H1 (cell line): ENCODE measurements around the gene GPR156. TPM values are rescaled to one million over a fixed set of nuclear protein-coding genes. Genes with fewer than 3 reads are reported as not detected.

Experiments
- CTCF ChIA-PET: fragments of 300-600 bp; sonication (Branson Sonifier 250); formaldehyde crosslinking; loops from one replicate; lab custom pipeline; 2021; ENCODE audit not compliant: partially characterized antibody; lab: Charles Lee
- POLR2A ChIA-PET: fragments of 300-600 bp; sonication (Branson Sonifier 250); formaldehyde crosslinking; loops from one replicate; lab custom pipeline; 2021; ENCODE audit warnings: inconsistent platforms; ENCODE audit not compliant: partially characterized antibody; lab: Charles Lee
- DNase-seq, 2 experiments: peaks; one replicate each; pipeline versions ENCODE4 v3.0.0 to v3.0.0-alpha.2; 2010 to 2022; ENCODE audit warnings: low spot score in 2 of 2, low read depth in 1 of 2, mixed read lengths in 1 of 2
- FAIRE-seq: peaks from 2 replicates; lab custom pipeline; 2011; peaks lifted over from hg19 to GRCh38; lab: Jason Lieb, UNC
- H2AFZ ChIP-seq: 2 replicates; pipeline ENCODE4 v1.8.1; 2012; ENCODE audit warnings: low read length, inconsistent platforms
- H2AK5ac ChIP-seq: 2 replicates; pipeline ENCODE4 v1.6.1; 2013; ENCODE audit warnings: low read depth, low read length
- H2BK120ac ChIP-seq: replicated peaks from 2 replicates; pipeline ENCODE3; 2013; ENCODE audit warnings: low read depth, low read length, inconsistent platforms
- H2BK12ac ChIP-seq: 2 replicates; pipeline ENCODE4 v1.6.1; 2013; ENCODE audit warnings: low read depth, low read length
- H2BK15ac ChIP-seq: 2 replicates; pipeline ENCODE4 v1.6.1; 2013; ENCODE audit warnings: low read length
- H2BK20ac ChIP-seq: 2 replicates; pipeline ENCODE4 v1.6.1; 2013; ENCODE audit warnings: low read length
- H2BK5ac ChIP-seq: 2 replicates; pipeline ENCODE4 v1.6.1; 2013; ENCODE audit warnings: low read depth, low read length
- H3K14ac ChIP-seq: 2 replicates; pipeline ENCODE4 v1.6.1; 2013; ENCODE audit warnings: inconsistent platforms; ENCODE audit not compliant: insufficient read length
- H3K18ac ChIP-seq: 2 replicates; pipeline ENCODE4 v1.6.1; 2013; ENCODE audit warnings: low read length; ENCODE audit errors: extremely low read depth
- H3K23ac ChIP-seq: 2 replicates; pipeline ENCODE4 v1.6.1; 2013; ENCODE audit warnings: inconsistent platforms; ENCODE audit not compliant: insufficient read length
- H3K23me2 ChIP-seq: 2 replicates; pipeline ENCODE4 v1.6.1; 2013; ENCODE audit warnings: low read depth, low read length
- H3K27ac ChIP-seq: 2 replicates; pipeline ENCODE4 v1.6.1; 2011; ENCODE audit warnings: low read depth, low read length, inconsistent platforms
- H3K27me3 ChIP-seq, 4 experiments: replicated peaks in 1 of 4; 1 replicate in 1 of 4; 2 replicates in 3 of 4; pipeline versions ENCODE4 v1.6.1 to v1.8.1; 2011 to 2013; ENCODE audit warnings: low read length in 3 of 4, mild to moderate bottlenecking in 3 of 4, inconsistent platforms in 2 of 4, mixed read lengths in 2 of 4, moderate library complexity in 1 of 4; ENCODE audit not compliant: control insufficient read depth in 3 of 4, insufficient read depth in 3 of 4; ENCODE audit errors: extremely low read depth in 1 of 4
- H3K36me3 ChIP-seq, 4 experiments: 2 replicates each; pipeline versions ENCODE4 v1.6.1 to v1.8.1; 2011 to 2013; ENCODE audit warnings: mild to moderate bottlenecking in 4 of 4, low read length in 3 of 4, moderate library complexity in 2 of 4, control low read depth in 1 of 4, inconsistent platforms in 1 of 4; ENCODE audit not compliant: insufficient read depth in 4 of 4, control insufficient read depth in 2 of 4
- H3K4ac ChIP-seq: replicated peaks from 2 replicates; pipeline ENCODE3; 2013; ENCODE audit warnings: low read length, low read depth, mixed read lengths, inconsistent platforms; ENCODE audit not compliant: insufficient read length
- H3K4me1 ChIP-seq, 4 experiments: replicated peaks in 1 of 4; 1 replicate in 1 of 4; 2 replicates in 3 of 4; pipeline versions ENCODE4 v1.6.1 to v1.8.1; 2011 to 2013; ENCODE audit warnings: low read length in 3 of 4, inconsistent platforms in 2 of 4, mixed read lengths in 1 of 4; ENCODE audit not compliant: insufficient read depth in 4 of 4, control insufficient read depth in 3 of 4
- H3K4me2 ChIP-seq, 2 experiments: 2 replicates each; pipeline versions ENCODE4 v1.6.1 to v1.8.1; 2011 to 2013; ENCODE audit warnings: low read depth in 2 of 2, low read length in 2 of 2, control low read depth in 1 of 2, inconsistent platforms in 1 of 2, mild to moderate bottlenecking in 1 of 2; ENCODE audit not compliant: insufficient read depth in 1 of 2
- H3K4me3 ChIP-seq, 4 experiments: fragments of 200-600, 300-600 bp in 1 of 4; sonication (generic), shearing (Covaris generic), sonication (Bioruptor Twin) in 1 of 4; 2 replicates each; pipeline versions ENCODE4 v1.5.1 to v1.8.1; 2011 to 2016; ENCODE audit warnings: low read length in 4 of 4, low read depth in 3 of 4, control low read depth in 2 of 4, inconsistent platforms in 2 of 4, mild to moderate bottlenecking in 2 of 4, mixed read lengths in 1 of 4, moderate library complexity in 1 of 4; ENCODE audit not compliant: insufficient read depth in 2 of 4; ENCODE audit errors: extremely low read depth in 1 of 4
- H3K56ac ChIP-seq: replicated peaks from 2 replicates; pipeline ENCODE3; 2013; ENCODE audit warnings: low read depth, mild to moderate bottlenecking, mixed read lengths, low read length, inconsistent platforms; ENCODE audit not compliant: insufficient read length
- H3K79me1 ChIP-seq: 2 replicates; pipeline ENCODE4 v1.6.1; 2013; ENCODE audit warnings: low read depth, low read length, control low read depth
- H3K79me2 ChIP-seq, 2 experiments: 2 replicates each; pipeline versions ENCODE4 v1.6.1 to v1.8.1; 2012 to 2013; ENCODE audit warnings: low read length in 2 of 2, mild to moderate bottlenecking in 2 of 2, inconsistent platforms in 1 of 2; ENCODE audit not compliant: insufficient read depth in 2 of 2, control insufficient read depth in 1 of 2
- H3K9ac ChIP-seq, 4 experiments: replicated peaks in 1 of 4; 1 replicate in 1 of 4; 2 replicates in 3 of 4; pipeline versions ENCODE4 v1.6.1 to v1.8.1; 2011 to 2013; ENCODE audit warnings: low read depth in 3 of 4, low read length in 3 of 4, control low read depth in 2 of 4, mild to moderate bottlenecking in 2 of 4, moderate library complexity in 2 of 4, inconsistent platforms in 1 of 4; ENCODE audit errors: extremely low read depth in 1 of 4
- H3K9me3 ChIP-seq, 2 experiments: 2 replicates each; pipeline versions ENCODE4 v1.6.1 to v1.8.1; 2012 to 2013; ENCODE audit warnings: mild to moderate bottlenecking in 2 of 2, moderate library complexity in 2 of 2, control low read depth in 1 of 2, inconsistent platforms in 1 of 2, low read depth in 1 of 2, low read length in 1 of 2, mixed read lengths in 1 of 2; ENCODE audit not compliant: insufficient read depth in 2 of 2
- H4K20me1 ChIP-seq, 2 experiments: replicated peaks in 1 of 2; 2 replicates each; pipeline versions ENCODE3 to v1.8.1; 2011 to 2013; ENCODE audit warnings: inconsistent platforms in 2 of 2, low read length in 2 of 2, mild to moderate bottlenecking in 1 of 2; ENCODE audit not compliant: insufficient read depth in 2 of 2, control insufficient read depth in 1 of 2
- H4K5ac ChIP-seq: 2 replicates; pipeline ENCODE4 v1.6.1; 2013; ENCODE audit warnings: low read length, low read depth, mixed read lengths, inconsistent platforms; ENCODE audit not compliant: insufficient read length
- H4K8ac ChIP-seq: 2 replicates; pipeline ENCODE4 v1.8.0; 2013; ENCODE audit warnings: mild to moderate bottlenecking, moderate library complexity, low read length, inconsistent platforms; ENCODE audit not compliant: insufficient read depth; ENCODE audit errors: extremely low read depth
- H4K91ac ChIP-seq: replicated peaks from 2 replicates; pipeline ENCODE3; 2013; ENCODE audit warnings: low read length, mixed read lengths, inconsistent platforms; ENCODE audit not compliant: insufficient read length
- ASH2L ChIP-seq: fragments of 200-600, 300-600 bp; sonication (generic); IDR thresholded peaks from one replicate; pipeline ENCODE4 v1.7.1; 2017; ENCODE audit warnings: low read length
- BCL11A ChIP-seq, 2 experiments: IDR thresholded peaks; one replicate each; pipeline ENCODE4 v1.6.1; 2011; ENCODE audit warnings: low read depth in 2 of 2, low read length in 2 of 2, mild to moderate bottlenecking in 2 of 2
- KDM1A ChIP-seq: fragments of 200-600, 300-600 bp; sonication (generic); IDR thresholded peaks from 2 replicates; pipeline ENCODE4 v1.7.1; 2016; ENCODE audit warnings: mild to moderate bottlenecking, low read length, borderline replicate concordance
- SP4 ChIP-seq: IDR thresholded peaks from 2 replicates; pipeline ENCODE4 v1.6.1; 2012; ENCODE audit warnings: low read length, inconsistent platforms
- WGBS, 2 experiments: shearing (Covaris generic) in 1 of 2; methylation state at CpG; one replicate each; pipeline versions ENCODE4 v1.1.6 to v1.1.7; 2013 to 2015; ENCODE audit warnings: low lambda C conversion rate in 2 of 2, mixed read lengths in 2 of 2, inconsistent platforms in 1 of 2, low coverage in 1 of 2, missing lambda C conversion rate in 1 of 2; ENCODE audit not compliant: insufficient replicate concordance in 2 of 2, insufficient coverage in 1 of 2, insufficient read length in 1 of 2; ENCODE audit errors: extremely low coverage in 1 of 2, missing lambda C conversion rate in 1 of 2; 5-methylcytosine and 5-hydroxymethylcytosine counted together
- polyA plus RNA-seq, 7 experiments: library from polyadenylated mRNA; depleted of rRNA in 3 of 7; stranded (reverse) in 5 of 7; unstranded in 2 of 7; fragments of >200 nt in 5 of 7; fragments of 200-250 nt in 2 of 7; gene quantifications; 1 replicate in 5 of 7; 2 replicates in 1 of 7; 4 replicates in 1 of 7; pipeline versions ENCODE4 v1.2.1 to v1.2.3, GENCODE V29; 2011 to 2013; ENCODE audit warnings: missing spikeins in 2 of 7, mixed read lengths in 2 of 7
- total RNA-seq: library from RNA; stranded (reverse); fragmentation: NEBNext Ultra II Directional; extraction: Animal tissue kit (Norgen Biotek cat#: 25700); gene quantifications from 2 replicates; pipeline ENCODE4 v1.2.1, GENCODE V29; 2021

Gene GPR156
- total and polyA plus RNA-seq, 2 of the 8 experiments (the other 6 are each of a cell fraction or from before 2014, with no cell fraction given): 1.6 to 1.8 TPM

DNA sequence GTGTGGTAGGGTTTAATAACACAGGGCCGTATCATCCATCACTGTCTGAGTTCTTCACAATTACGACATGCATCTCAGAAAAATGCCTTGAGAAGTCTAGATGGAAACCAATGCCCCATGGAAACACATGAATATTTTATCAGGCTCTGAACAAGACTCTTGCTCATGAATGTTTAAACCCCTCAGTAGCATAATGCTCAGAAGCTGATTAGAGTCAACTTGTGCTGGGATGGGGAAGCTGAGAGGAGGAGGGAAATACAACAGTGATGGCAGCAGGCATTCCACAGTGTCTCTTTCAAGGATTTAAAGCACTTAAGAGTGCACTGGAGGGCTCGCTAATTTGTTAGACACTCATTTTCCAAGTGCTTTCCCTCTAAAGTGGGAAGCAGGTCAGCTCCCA is 3.8 kb downstream of the GPR156 start:
- Histone ChIP-seq H4K8ac (no peak overlapping the region), H3K4me2 (no peak overlapping the region), H4K20me1 (no peaks in the 10 kb centered on the region), H3K79me2 (no peaks in the 10 kb centered on the region), H3K23ac (no peak overlapping the region), H3K14ac (no peak overlapping the region), H3K18ac (no peak overlapping the region), H4K91ac (no peak overlapping the region), H2BK5ac (no peak overlapping the region), H4K5ac (no peak overlapping the region), H3K9ac (no peak overlapping the region), H3K79me1 (no peaks in the 10 kb centered on the region), H3K4me3 (no peak overlapping the region), H3K9me3 (no peaks in the 10 kb centered on the region), H3K56ac (no peak overlapping the region), H3K36me3 (no peaks in the 10 kb centered on the region), H3K27me3 (peaks cover 0 to 26% (median 18%) of the 10 kb centered on the region in 4 experiments; a peak in 6 of 7 replicates), H3K4me1 (peaks cover 0 to 5% (median 3%) of the 10 kb centered on the region in 4 experiments; a peak in 4 of 7 replicates), H2AK5ac (no peak overlapping the region), H3K27ac (no peak overlapping the region), H2BK120ac (no peak overlapping the region), H2BK20ac (no peak overlapping the region), H2AFZ (no peak overlapping the region), H3K23me2 (peaks cover 3% of the 10 kb centered on the region; the same call in 1 of the 2 replicates), H3K4ac (no peak overlapping the region), H2BK12ac (no peak overlapping the region), H2BK15ac (no peak overlapping the region)
- ChIA-PET CTCF (no interaction called here), POLR2A (interaction anchor here (0.9 kb wide), 1 partner anchor 51 kb away, joined by 3 read pairs; no protein-coding TSS in a partner anchor)
- no peak for DNase-seq
- 90% methylated on average over 3 of the region's 3 CpGs; no CpG with 5 or more reads in 1 of the 2 experiments for WGBS, 2 experiments
- FAIRE-seq: no peak
- TF ChIP-seq BCL11A (IDR thresholded peaks at IDR 0.05; ENCODE audit: low read depth in 2 of 2, low read length in 2 of 2): no peak
- TF ChIP-seq SP4: no peak
- no peak for TF ChIP-seq ASH2L
- TF ChIP-seq KDM1A: no peak
